BJ (cell line): ENCODE data around the gene RAPGEF5. TPM values are rescaled to one million over a fixed set of nuclear protein-coding genes. Genes with fewer than 3 reads are reported as not detected.

Source experiments
- CTCF ChIA-PET: fragments of 350-600 bp; formaldehyde crosslinking; extraction: SDS; loops from one replicate; lab custom pipeline; 2021; ENCODE audit warnings: antibody characterized with exemption, inconsistent platforms; lab: Yijun Ruan, JAX
- POLR2A ChIA-PET: fragments of 300-600 bp; sonication (Branson Sonifier 250); formaldehyde crosslinking; extraction: SDS; loops from one replicate; lab custom pipeline; 2021; ENCODE audit warnings: antibody characterized with exemption; lab: Charles Lee
- DNase-seq: peaks from one replicate; pipeline ENCODE4 v3.0.0-alpha.2; 2011; ENCODE audit warnings: low read depth
- H3K27me3 ChIP-seq: 2 replicates; pipeline ENCODE4 v1.6.0; 2011; ENCODE audit warnings: low read length; ENCODE audit not compliant: control insufficient read depth, insufficient read depth
- H3K36me3 ChIP-seq: 2 replicates; pipeline ENCODE4 v1.5.1; 2011; ENCODE audit warnings: low read length; ENCODE audit not compliant: control insufficient read depth, insufficient read depth
- H3K4me3 ChIP-seq: 2 replicates; pipeline ENCODE4 v1.5.1; 2011; ENCODE audit warnings: low read depth, mild to moderate bottlenecking, control low read depth, low read length
- polyA plus RNA-seq: library from polyadenylated mRNA; depleted of rRNA; stranded (reverse); fragments of >200 nt; gene quantifications from 2 replicates; pipeline ENCODE4 v1.2.3, GENCODE V29; 2011
- TF ChIP-seq, protein P1 (sequence below): IDR thresholded peaks from 2 replicates; pipeline ENCODE4 v1.5.1; 2011; ENCODE audit warnings: low read depth, mild to moderate bottlenecking, control low read depth, inconsistent platforms, low read length, moderate library complexity; ENCODE audit not compliant: insufficient read depth

The RAPGEF5 gene
- polyA plus RNA-seq, 1 experiment = not detected

- CTCF ChIA-PET = interaction anchor here (1.2 kb wide), 1 partner anchor 11 kb away, joined by 4 read pairs; no protein-coding TSS in a partner anchor
- no peak for DNase-seq
- H3K27me3 ChIP-seq = no peaks in the 10 kb centered on the region
- H3K4me3 ChIP-seq = no peak overlapping the region
- POLR2A ChIA-PET = no interaction called here
- H3K36me3 ChIP-seq = no peaks in the 10 kb centered on the region
- TF ChIP-seq, protein P1, sequence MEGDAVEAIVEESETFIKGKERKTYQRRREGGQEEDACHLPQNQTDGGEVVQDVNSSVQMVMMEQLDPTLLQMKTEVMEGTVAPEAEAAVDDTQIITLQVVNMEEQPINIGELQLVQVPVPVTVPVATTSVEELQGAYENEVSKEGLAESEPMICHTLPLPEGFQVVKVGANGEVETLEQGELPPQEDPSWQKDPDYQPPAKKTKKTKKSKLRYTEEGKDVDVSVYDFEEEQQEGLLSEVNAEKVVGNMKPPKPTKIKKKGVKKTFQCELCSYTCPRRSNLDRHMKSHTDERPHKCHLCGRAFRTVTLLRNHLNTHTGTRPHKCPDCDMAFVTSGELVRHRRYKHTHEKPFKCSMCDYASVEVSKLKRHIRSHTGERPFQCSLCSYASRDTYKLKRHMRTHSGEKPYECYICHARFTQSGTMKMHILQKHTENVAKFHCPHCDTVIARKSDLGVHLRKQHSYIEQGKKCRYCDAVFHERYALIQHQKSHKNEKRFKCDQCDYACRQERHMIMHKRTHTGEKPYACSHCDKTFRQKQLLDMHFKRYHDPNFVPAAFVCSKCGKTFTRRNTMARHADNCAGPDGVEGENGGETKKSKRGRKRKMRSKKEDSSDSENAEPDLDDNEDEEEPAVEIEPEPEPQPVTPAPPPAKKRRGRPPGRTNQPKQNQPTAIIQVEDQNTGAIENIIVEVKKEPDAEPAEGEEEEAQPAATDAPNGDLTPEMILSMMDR = no peak
These were observed 115.9 kb downstream of the RAPGEF5 start for GRCh38 chr7:22240904-22241571.

GRCh38 chr7:22238354-22239311 is 118.3 kb downstream of the RAPGEF5 start:
- H3K27me3 ChIP-seq = no peaks in the 10 kb centered on the region
- ChIA-PET POLR2A (no interaction called here), CTCF (no interaction called here)
- no peak for DNase-seq
- no peaks in the 10 kb centered on the region for H3K36me3 ChIP-seq
- H3K4me3 ChIP-seq = no peak overlapping the region
- TF ChIP-seq, protein P1 = no peak

- Histone ChIP-seq H3K4me3 (no peak overlapping the region), H3K36me3 (no peaks in the 10 kb centered on the region), H3K27me3 (no peaks in the 10 kb centered on the region)
- TF ChIP-seq, protein P1 = no peak
- ChIA-PET CTCF (no interaction called here), POLR2A (no interaction called here)
- DNase-seq = no peak
These were observed 121.8 kb downstream of the RAPGEF5 start for GRCh38 chr7:22235134-22235533.

DNA sequence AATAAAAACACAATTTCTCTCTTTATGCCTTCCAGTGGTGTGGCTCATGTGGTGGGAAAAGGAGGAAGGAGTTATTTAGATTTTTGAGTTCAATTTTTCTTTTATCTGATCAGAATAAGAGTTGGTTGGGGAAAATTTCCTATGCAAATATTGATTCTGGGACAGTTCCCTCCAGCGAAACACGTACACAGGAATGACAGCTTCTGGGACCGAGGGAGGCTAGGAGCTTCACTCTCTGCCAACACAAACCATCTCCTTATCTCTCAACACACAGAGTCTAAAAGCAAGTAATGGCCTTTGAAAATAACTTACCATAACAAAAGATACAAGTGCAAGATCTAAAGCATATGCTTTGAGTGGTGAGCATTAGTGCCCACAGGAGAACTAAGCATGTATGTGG is 122.7 kb downstream of the RAPGEF5 start:
- H3K27me3 ChIP-seq = no peaks in the 10 kb centered on the region
- TF ChIP-seq, protein P1 = no peak
- no peak for DNase-seq
- ChIA-PET CTCF (no interaction called here), POLR2A (no interaction called here)
- H3K36me3 ChIP-seq = no peaks in the 10 kb centered on the region
- H3K4me3 ChIP-seq = no peak overlapping the region

DNA sequence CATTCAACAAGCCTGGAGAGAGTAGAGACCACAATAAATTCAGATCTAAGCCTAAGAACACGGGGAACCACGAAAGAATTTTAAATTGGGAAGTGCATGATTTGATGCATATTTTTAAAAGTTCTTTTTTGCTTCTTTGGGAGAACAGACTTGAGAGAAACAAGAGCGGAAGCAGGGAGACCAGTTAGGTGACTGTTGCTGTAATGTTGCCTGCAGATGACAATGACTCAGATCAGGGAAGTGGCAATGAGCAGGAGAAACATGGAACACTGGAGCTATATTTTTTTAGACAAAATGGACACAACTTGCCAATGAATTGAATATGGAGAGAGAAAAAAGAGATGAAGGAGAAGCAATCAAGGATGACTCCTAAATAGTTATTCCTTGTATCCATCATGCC is 125.1 kb downstream of the RAPGEF5 start:
- H3K36me3 ChIP-seq = no peaks in the 10 kb centered on the region
- no peak overlapping the region for H3K4me3 ChIP-seq
- H3K27me3 ChIP-seq = no peaks in the 10 kb centered on the region
- TF ChIP-seq, protein P1 = no peak
- ChIA-PET POLR2A (no interaction called here), CTCF (no interaction called here)
- no peak for DNase-seq
